ENCODE data around the gene AHI1.
A peak's percentile ranks its signal among the peaks of the same experiment; 100 is the strongest.

AHI1 gene

GRCh38 chr6:135295085-135295484, 202.5 kb downstream of the AHI1 start:
- DNase-seq = no peak

- no peak for DNase-seq
Measured at GRCh38 chr6:135291288-135292076, 206.1 kb downstream of the AHI1 start.

- no peak for DNase-seq
Measured at GRCh38 chr6:135289816-135290215, 207.7 kb downstream of the AHI1 start.

GRCh38 chr6:135286962-135287538, 210.5 kb downstream of the AHI1 start:
- peak; percentile 9 to 51 (median 36) for DNase-seq

- no peak for DNase-seq
Measured at GRCh38 chr6:135285165-135285564, 212.4 kb downstream of the AHI1 start.

- DNase-seq = no peak
Measured at GRCh38 chr6:135283926-135284325, 213.6 kb downstream of the AHI1 start.

GRCh38 chr6:135282395-135282794, 215.1 kb downstream of the AHI1 start:
- DNase-seq = peak; percentile 13 to 63 (median 48)

- DNase-seq = no peak
Measured at GRCh38 chr6:135281964-135282363, 215.6 kb downstream of the AHI1 start.

- DNase-seq = peak; percentile 72 to 90 (median 86)
Measured at GRCh38 chr6:135281227-135281626, 216.3 kb downstream of the AHI1 start.

- peak; percentile 57 to 82 (median 76) for DNase-seq
Measured at GRCh38 chr6:135280375-135281136, 217.0 kb downstream of the AHI1 start.

- no peak for DNase-seq
Measured at GRCh38 chr6:135277422-135277821, 220.1 kb downstream of the AHI1 start.

GRCh38 chr6:135274561-135275293, 222.8 kb downstream of the AHI1 start:
- DNase-seq = no peak

GRCh38 chr6:135271626-135272025, 225.9 kb downstream of the AHI1 start:
- DNase-seq = no peak

- DNase-seq = no peak
Measured at GRCh38 chr6:135270676-135271536, 226.6 kb downstream of the AHI1 start.

GRCh38 chr6:135269481-135269891, 228.1 kb downstream of the AHI1 start:
- no peak for DNase-seq

GRCh38 chr6:135268740-135269139, 228.8 kb downstream of the AHI1 start:
- DNase-seq = no peak

GRCh38 chr6:135268263-135268662, 229.3 kb downstream of the AHI1 start:
- no peak for DNase-seq

GRCh38 chr6:135267085-135267484, 230.5 kb downstream of the AHI1 start:
- DNase-seq = no peak

- no peak for DNase-seq
Measured at GRCh38 chr6:135266675-135267074, 230.9 kb downstream of the AHI1 start.

GRCh38 chr6:135265278-135265677, 232.3 kb downstream of the AHI1 start:
- no peak for DNase-seq

GRCh38 chr6:135261872-135262725, 235.4 kb downstream of the AHI1 start:
- DNase-seq = peak; percentile 12 to 56 (median 40)

Data from suppressor macrophage (primary cell).